Lower leg skin (tissue), 4 donors: Measurements from ENCODE around the gene ZNF205. TPM values are rescaled to one million over a fixed set of nuclear protein-coding genes. Genes with fewer than 3 reads are reported as not detected.
"Not testable (repeated sequence)": the region's sequence is repeated elsewhere in the genome, so short reads cannot be mapped to it uniquely, and the experiment has no call there.

Experiments used
- DNase-seq, 2 donors: peaks; one replicate each; pipeline ENCODE4 v3.0.0-alpha.2; 2019; ENCODE audit warnings: low spot score in 2 of 2
- H3K4me3 ChIP-seq: fragments of 200-600 bp; sonication (generic); 2 replicates; pipeline ENCODE4 v1.5.1; 2017; ENCODE audit warnings: mild to moderate bottlenecking, low read depth; ENCODE audit not compliant: poor library complexity, severe bottlenecking
- POLR2A ChIP-seq, 2 donors: fragments of 450-650 bp; IDR thresholded peaks; one replicate each; pipeline ENCODE4 v1.6.1; 2016 to 2017; ENCODE audit warnings: antibody characterized with exemption in 2 of 2, mild to moderate bottlenecking in 1 of 2, moderate library complexity in 1 of 2
- WGBS, 2 donors: methylation state at CpG; one replicate each; pipeline ENCODE4 v1.1.5; 2018; 5-methylcytosine and 5-hydroxymethylcytosine counted together
- intact Hi-C: fragments of 100-400 bp; cut with DNase I; formaldehyde crosslinking; loops from one replicate; pipeline ENCODE4 v1.15.0; 2023; ENCODE audit warnings: low total_unique reads
- total RNA-seq, 4 donors: library from RNA; depleted of rRNA; stranded (reverse); fragments of >200 nt; gene quantifications; one replicate each; pipeline ENCODE4 v1.1.0, GENCODE V29; 2016
- TF ChIP-seq, protein P1 (sequence below), 3 donors: fragments of 450-650 bp; IDR thresholded peaks; one replicate each; pipeline ENCODE4 v1.5.1; 2016; ENCODE audit warnings: antibody characterized with exemption in 3 of 3, mild to moderate bottlenecking in 3 of 3, moderate library complexity in 2 of 3

ZNF205 gene
- total RNA-seq, 4 donors from 2014 or later: 15.1 to 25.3 (median 18.5) TPM

DNA sequence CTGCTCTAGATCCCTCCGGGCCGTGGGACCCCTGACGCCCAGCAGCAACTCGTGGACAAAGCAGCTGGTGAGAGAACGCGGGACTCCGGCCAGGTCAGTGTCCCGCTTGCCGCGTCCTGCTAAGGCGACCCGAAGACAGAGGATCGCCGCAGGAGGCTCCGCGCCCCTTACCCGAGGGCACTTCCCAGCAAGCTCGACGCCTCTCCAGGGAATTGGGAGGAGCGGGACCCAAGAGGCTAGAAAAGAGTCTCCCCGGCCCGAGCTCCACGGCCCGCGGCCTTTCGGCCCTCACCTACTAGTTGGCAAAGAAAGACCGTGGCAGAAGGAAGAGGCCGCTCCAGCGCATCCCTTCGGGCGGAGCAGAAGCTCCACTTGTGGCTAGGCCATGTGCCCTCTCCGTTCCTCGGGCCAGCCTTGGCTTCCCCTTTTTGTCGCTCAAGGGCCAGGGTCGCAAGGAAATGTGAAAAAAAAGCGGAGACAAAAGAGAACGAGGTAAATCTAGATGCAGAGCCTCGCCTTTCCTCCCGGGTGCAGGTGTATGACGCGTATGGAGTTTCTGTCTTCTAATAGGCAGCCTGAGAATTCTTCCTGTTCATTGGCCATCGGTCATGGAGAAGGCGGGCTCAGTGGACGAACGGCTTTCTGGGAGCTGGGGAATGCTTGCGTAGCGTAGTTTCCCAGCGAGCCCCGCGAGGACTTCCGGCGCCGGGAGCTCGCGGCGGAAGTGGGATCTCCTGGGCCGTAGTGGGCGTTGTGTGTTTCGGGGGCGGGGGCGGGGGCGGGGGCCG is 22.1 kb downstream of the ZNF205 start, which contains the start of gene ZNF213:
TSS of gene ZNF213 (plus strand) at position 692 of the 788 bp plus-strand sequence. CDS start 2,252 bp downstream, outside the sequence.
- TF ChIP-seq, protein P1, sequence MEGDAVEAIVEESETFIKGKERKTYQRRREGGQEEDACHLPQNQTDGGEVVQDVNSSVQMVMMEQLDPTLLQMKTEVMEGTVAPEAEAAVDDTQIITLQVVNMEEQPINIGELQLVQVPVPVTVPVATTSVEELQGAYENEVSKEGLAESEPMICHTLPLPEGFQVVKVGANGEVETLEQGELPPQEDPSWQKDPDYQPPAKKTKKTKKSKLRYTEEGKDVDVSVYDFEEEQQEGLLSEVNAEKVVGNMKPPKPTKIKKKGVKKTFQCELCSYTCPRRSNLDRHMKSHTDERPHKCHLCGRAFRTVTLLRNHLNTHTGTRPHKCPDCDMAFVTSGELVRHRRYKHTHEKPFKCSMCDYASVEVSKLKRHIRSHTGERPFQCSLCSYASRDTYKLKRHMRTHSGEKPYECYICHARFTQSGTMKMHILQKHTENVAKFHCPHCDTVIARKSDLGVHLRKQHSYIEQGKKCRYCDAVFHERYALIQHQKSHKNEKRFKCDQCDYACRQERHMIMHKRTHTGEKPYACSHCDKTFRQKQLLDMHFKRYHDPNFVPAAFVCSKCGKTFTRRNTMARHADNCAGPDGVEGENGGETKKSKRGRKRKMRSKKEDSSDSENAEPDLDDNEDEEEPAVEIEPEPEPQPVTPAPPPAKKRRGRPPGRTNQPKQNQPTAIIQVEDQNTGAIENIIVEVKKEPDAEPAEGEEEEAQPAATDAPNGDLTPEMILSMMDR (IDR thresholded peaks at IDR 0.05): no peak
- peak in 1 of 2 donors; percentile 90 for TF ChIP-seq POLR2A (IDR thresholded peaks at IDR 0.05)
- peak within 1 kb of the TSS; percentile 94 for H3K4me3 ChIP-seq
- intact Hi-C loops: no loop called here
- DNase-seq: peak; percentile 97 to 99
- 0 to 1% methylated on average over 48 to 52 of the region's 63 CpGs for WGBS, 2 donors

DNA sequence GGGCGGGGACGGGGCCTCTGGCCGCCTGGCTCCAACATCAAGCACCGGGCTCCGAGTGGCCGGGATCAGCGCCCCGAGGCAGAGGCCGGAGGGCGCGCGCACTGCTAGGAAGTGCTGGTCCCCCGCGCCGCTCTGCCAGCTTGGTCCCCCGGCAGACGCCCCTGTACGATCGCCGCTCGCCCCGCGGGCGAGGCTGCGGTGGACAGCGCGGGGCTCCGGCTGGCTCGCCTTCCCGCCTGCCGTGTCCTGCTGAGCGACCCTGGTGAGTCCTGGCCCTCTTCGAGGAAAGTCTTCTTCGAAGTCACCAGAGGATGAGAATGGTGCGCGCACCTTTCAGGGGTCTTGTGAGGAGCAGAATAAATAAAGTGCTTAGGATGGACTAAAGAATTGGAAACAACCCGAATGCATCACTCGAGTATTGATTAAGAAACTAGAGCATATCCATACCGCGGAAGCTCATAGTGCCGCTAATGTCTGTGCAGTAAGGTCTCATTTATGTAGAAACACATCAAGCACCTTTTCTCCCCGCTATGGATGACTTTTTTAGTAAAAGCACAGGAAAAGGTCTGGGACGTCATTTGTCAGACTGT is 22.8 kb downstream of the ZNF205 start:
- WGBS, 2 donors: 0% methylated on average over 30 to 41 of the region's 43 CpGs
- TF ChIP-seq POLR2A (IDR thresholded peaks at IDR 0.05): no peak
- TF ChIP-seq, protein P1 (IDR thresholded peaks at IDR 0.05): no peak
- intact Hi-C loops: no loop called here
- DNase-seq: no peak
- H3K4me3 ChIP-seq: peak overlapping the region; percentile 89

DNA sequence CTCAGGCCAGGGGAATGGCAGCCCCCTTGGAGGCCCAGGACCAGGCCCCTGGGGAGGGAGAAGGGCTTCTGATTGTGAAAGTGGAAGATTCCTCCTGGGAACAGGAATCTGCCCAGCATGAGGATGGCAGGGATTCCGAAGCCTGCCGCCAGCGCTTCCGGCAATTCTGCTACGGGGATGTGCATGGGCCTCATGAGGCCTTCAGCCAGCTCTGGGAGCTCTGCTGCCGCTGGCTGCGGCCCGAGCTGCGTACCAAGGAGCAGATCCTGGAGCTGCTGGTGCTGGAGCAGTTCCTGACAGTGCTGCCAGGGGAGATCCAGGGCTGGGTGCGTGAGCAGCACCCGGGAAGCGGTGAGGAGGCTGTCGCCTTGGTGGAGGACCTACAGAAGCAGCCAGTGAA is 24.9 kb downstream of the ZNF205 start:
- 89 to 91% methylated on average over 11 to 13 of the region's 13 CpGs for WGBS, 2 donors
- intact Hi-C loops: no loop called here
- no peak overlapping the region for H3K4me3 ChIP-seq
- DNase-seq: no peak
- TF ChIP-seq, protein P1 (IDR thresholded peaks at IDR 0.05): no peak
- TF ChIP-seq POLR2A (IDR thresholded peaks at IDR 0.05): no peak

DNA sequence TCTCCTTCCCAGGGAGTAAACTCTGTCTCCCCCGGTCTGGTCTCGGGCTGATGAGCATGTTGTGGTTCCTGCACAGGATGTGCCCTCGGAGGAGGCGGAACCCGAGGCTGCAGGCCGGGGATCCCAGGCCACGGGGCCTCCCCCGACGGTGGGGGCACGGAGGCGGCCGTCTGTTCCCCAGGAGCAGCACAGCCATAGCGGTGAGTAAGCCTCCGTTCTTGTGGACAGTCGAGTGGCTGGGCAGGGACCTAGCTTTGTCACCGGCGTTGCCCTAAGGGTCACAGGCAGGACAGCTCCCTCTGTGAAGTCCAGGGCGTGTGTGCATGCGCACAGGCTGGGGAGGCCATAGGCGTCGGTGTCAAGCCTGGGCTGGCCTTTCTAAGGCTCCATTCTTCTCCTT is 26.0 kb downstream of the ZNF205 start:
- intact Hi-C loops: no loop called here
- 84 to 89% methylated on average over 21 of the region's 21 CpGs for WGBS, 2 donors

DNA sequence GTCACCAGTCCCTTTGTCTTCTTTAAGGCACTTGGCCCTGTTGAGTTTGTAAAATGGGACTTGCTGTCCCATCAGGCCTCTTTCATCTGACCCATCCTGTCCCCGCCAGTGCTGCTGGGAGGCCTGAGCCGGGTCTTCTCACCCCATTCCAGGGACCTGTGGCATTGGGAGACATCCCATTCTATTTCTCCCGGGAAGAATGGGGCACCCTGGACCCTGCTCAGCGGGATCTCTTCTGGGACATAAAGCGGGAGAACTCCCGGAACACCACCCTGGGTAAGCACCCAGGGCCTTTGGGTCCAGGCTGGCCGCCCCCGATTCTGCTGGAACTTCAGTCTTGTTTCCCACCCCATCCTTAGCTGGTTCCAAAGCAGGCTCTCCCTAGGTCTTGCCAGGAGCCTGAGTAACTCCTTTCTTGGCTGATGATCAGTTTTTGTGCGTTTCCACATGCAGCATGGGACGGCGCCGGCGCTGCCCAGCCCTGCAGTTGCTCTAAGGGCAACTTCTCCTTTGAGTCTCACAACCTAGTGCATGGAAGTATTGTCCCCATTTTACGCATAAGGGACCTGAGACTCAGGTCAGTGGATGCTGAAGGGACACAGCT is 26.5 kb downstream of the ZNF205 start:
- no peak for DNase-seq
- 78 to 80% methylated on average over 14 of the region's 14 CpGs for WGBS, 2 donors

More for the DNA sequence above, 26.0 kb downstream of the ZNF205 start:
- TF ChIP-seq, protein P1 (IDR thresholded peaks at IDR 0.05): no peak
- TF ChIP-seq POLR2A (IDR thresholded peaks at IDR 0.05): no peak
- no peak for DNase-seq
- H3K4me3 ChIP-seq: no peak overlapping the region

DNA sequence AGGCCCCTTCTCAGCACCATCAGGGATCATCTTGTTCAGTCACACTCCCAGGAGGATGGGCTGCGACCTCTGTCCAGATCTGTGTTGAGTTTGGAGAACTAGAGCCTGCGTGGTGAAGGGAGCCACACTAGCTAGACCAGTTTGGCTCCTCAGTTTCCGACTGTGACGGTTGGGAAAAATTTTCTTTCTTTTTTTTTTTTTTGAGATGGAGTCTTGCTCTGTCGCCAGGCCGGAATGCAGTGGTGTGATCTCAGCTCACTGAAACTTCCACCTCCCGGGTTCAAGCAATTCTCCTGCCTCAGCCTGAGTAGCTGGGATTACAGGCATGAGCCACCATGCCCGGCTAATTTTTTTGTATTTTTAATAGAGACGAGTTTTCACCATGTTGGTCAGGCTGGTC is 27.2 kb downstream of the ZNF205 start:
- intact Hi-C loops, DNase-seq, H3K4me3 ChIP-seq: not testable (repeated sequence)
- 79 to 89% methylated on average over 9 of the region's 9 CpGs for WGBS, 2 donors

More for the DNA sequence above, 26.5 kb downstream of the ZNF205 start:
- intact Hi-C loops: no loop called here
- H3K4me3 ChIP-seq: no peak overlapping the region
- no peak for TF ChIP-seq POLR2A (IDR thresholded peaks at IDR 0.05)
- TF ChIP-seq, protein P1 (IDR thresholded peaks at IDR 0.05): no peak
